ENCODE results near the gene MON2.
"Not testable (repeated sequence)": the region's sequence is repeated elsewhere in the genome, so short reads cannot be mapped to it uniquely, and the experiment has no call there.

MON2 gene

GRCh38 chr12:62552906-62553556, 86.4 kb downstream of the MON2 start:
- DNase-seq (ENCODE audit: low read depth in 3 of 3) = no peak

DNA sequence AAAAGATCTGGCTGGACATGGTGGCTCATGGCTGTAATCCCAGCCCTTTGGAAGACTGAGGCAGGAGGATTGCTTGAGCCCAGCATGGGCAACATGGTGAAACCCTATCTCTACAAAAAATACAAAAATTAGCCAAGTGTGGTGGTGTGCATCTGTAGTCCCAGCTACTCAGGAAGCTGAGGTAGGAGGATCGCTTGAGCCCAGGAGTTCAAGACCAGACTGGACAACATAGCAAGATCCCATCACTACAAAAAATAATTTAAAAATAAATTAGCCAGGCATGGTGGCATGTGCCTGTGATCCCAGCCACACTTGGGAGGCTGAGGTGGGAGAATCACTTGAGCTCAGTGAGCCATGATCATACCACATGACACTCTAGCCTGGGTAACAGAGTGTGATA, 92.7 kb downstream of the MON2 start:
- not testable (repeated sequence) for DNase-seq (ENCODE audit: low read depth in 3 of 3)

GRCh38 chr12:62562846-62563245, 96.2 kb downstream of the MON2 start:
- no peak for DNase-seq (ENCODE audit: low read depth in 3 of 3)

GRCh38 chr12:62575036-62575435, 108.4 kb downstream of the MON2 start:
- no peak for DNase-seq (ENCODE audit: low read depth in 3 of 3)

- no peak for DNase-seq (ENCODE audit: low read depth in 3 of 3)
These were observed 109.9 kb downstream of the MON2 start for GRCh38 chr12:62576503-62576902.

DNA sequence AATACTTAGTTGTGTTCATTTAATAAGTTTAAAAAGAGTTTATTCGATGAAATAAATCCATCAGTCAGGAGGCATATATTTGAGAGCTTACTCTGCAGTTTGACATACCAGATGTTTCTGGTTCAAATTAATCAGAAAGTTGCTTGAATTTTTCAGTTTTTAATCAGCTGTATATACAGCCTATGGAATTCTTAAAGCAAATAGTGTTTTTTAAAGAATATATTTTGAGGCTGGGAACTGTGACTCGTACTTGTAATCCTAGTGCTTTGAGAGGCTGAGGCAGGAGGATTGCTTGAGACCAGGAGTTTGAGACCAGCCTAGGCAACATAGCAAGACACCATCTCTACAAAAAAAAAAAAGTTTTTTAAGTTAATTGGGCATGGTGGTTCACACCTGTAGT, 112.1 kb downstream of the MON2 start:
- DNase-seq (ENCODE audit: low read depth in 3 of 3) = no peak

DNA sequence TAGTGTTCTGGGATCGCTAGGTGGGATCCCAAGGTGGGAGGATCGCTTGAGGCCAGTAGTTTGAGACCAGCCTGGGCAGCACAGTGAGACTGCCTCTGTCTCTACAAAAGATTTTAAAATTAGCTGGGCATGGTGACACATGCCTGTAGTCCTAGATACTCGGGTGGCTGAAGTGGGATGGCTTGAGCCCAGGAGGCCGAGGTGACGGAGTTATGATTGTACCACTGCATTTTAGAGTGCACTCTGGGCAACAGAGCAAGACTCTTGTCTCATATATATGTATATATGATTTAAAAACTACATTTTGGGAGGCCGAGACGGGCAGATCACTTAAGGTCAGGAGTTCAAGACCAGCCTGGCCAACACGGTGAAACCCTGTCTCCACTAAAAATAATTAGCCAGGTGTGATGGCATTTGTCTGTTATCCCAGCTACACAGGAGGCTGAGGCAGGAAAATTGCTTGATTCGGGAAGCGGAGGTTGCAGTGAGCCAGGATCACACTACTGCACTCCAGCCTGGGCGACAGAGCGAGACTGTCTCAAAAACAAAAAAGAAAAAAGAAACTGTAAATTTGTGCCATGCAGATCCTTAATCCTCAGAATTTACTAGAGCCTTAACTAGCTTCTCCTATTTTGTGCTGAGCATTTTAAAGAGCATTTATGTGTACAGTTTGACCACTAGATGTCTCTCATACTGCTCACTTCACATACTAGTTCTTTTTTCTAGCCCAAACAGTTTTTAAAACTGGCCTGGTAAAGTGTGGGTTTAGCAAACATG, 114.8 kb downstream of the MON2 start:
- DNase-seq (ENCODE audit: low read depth in 3 of 3) = no peak

DNA sequence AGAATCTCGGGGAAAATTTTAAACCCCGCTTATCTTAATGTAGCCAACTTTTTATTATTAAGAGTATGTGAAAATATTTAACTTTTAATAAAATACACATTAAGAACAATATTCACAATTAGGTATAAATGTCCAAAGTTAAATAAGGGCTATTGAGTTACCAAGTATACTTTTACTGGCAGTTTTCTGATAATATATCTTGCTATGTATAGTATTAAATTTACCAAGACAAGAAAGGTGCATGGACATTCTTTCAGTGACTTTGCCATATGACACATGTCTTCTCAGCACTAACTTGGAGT, 115.4 kb downstream of the MON2 start:
- no peak for DNase-seq (ENCODE audit: low read depth in 3 of 3)

- no peak for DNase-seq (ENCODE audit: low read depth in 3 of 3)
These were observed 118.0 kb downstream of the MON2 start for GRCh38 chr12:62584619-62585018.

- DNase-seq (ENCODE audit: low read depth in 3 of 3) = no peak
These were observed 120.2 kb downstream of the MON2 start for GRCh38 chr12:62586850-62587249.

DNA sequence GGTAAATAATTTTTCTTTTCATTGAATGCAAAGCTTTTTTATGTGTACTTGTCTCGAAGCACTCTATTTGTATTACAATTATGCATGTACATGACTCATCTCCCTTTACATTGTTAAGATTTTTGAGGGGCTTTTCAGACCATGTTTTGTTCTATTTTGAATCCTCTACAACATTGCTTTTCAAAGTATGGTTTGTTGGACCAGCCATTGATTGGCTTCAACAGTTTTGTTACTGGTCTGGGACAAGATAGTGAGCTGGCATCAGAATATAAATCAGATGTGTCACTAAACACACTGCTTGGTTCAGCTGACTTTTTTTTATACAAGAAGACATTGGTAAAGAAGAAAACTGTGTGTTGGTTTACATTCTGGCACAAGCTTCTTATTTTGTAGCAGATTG, 122.3 kb downstream of the MON2 start:
- no peak for DNase-seq (ENCODE audit: low read depth in 3 of 3)

DNA sequence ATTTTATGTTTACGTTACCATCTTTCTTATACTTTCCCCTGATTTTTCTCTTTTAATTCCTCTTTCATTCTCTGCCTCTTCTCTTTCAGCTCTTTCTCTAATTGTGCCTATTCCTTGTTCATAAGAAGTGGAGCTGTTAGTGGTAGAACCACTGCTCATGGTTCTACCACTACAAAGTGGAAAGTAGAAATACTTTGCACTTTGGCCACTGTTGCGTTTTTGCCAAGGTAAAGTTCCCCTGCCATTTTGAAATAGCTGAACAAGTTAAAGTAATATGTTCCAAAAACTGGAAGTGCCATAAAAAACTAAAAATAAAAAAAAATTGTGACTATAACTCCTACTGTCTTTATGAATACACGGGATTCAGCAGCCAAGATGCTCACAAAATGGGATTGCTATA, 130.6 kb downstream of the MON2 start:
- DNase-seq (ENCODE audit: low read depth in 3 of 3) = no peak

DNA sequence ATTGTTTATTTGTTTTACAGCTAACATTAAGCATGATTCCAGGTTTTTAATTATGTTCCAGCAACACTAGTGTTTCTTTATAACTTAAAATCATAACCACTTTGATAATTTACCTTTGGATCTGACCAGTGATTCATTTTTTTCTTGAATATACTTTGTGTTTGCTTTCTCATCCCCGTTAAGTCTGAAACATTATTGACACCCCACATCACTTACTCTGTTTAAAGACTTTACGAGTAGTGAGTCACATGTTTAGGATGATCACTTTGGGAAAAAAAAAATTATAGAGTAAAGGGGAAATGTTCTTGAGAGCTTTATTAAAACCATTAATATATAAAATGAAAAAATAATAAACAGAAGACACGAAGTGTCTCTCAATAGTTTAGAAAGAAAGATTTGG, 132.2 kb downstream of the MON2 start:
- DNase-seq (ENCODE audit: low read depth in 3 of 3) = no peak

DNA sequence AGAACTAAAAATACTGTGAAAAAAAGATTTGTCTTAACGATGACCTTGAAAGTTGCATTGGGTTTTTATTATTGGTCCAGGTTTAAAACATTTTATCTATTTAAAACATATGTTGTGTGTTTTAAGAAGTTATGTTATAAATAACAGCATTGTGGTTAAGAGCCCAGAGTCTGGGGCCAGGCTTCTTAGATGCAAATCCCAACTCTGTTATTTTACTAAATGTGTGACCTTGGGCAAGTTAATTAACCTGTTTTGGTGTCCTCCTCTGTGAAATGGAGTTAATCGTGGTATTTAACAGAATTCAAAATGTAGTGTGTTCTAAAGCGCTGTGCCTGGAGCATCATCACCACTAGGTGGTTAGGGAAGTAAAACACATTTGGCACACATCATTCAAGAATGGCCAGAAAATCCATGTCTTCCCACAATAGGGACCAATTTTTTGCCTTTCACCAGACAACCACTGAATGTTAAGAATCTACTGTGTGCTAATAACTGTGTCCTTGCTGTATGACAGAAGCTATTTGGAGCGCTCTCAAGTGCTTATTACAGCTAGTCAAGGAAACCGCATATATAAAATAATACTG, 133.3 kb downstream of the MON2 start:
- no peak for DNase-seq (ENCODE audit: low read depth in 3 of 3)

GRCh38 chr12:62601765-62602164, 135.1 kb downstream of the MON2 start:
- DNase-seq (ENCODE audit: low read depth in 3 of 3) = no peak

DNA sequence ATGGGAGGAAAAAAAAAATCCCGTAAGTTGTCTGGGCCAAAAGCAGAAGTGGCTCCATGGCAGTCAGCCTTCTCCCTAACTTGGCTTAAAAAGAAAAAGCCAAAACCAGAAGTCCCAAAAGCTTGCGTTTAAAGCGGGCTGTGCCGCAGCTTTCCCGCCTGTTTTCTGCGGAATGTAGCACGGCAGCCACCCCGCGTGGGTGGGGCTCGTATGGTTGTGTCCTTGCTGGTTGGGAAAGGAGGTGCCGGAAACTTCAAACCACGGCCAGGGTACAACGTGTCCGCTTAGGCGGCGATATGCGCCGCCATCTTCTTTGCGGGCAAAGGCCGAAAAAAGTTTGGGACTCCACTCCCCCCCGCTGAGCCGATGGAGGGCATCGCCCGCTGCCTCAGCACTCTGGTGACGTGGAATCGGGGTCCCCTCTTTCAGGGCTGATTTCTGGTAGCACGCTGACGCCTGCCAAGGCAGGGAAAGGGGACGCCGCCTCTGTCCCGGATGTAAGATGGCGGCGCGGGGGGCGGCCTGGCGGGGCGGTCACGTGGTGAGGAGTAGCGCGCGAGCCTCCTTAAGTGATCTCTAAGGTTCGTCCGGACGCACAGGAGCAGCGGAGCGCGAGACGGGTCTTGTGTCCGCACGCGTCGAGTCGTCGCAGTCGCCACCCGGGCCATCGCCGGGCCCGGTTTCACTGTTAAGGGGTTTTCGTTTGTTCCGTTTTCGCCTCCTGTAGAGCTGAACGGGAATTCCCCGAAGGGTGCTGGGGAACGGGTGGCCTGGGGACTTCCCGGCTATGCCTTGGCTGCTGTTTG, 135.8 kb downstream of the MON2 start:
- peak; percentile 77 for DNase-seq (ENCODE audit: low read depth in 3 of 3)

DNA sequence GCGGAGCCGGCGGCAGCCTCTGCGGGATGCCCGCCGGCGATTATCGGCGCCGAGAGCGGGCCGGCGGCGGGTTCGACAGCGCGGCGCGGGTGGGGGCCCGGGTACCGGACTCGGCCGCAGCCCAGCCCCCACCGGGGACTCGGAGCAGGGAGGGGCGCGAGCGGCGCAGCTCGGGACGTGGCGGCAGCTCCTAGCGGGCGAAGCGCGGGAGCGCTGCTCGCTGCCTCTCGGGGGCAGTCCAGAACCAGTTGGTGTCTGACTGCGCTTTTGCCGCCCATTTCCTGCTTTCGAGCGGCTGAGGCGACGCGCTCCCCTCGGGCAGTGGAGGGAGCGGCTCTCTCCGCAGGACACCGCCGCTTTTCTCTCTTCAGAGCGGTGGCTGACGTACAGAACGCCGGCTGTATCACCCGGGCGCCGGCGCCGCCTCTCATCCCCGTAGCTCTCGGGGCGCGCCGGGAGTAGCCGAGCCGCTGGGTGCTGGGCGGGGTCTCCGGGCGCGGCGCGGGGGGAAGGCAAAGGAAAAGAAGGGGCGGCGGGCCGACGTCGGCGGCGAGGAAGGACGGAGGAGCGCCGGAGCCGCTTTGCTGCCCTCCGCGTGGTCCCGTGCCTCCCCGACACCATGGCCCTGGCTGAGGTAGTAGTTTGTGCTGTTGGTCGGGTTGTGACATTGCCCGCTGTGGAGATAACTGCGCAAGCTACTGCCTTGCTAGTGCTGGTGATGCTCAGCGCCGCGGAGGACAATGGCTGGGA, 136.6 kb downstream of the MON2 start:
- peak; percentile 51 to 67 (median 66) for DNase-seq (ENCODE audit: low read depth in 3 of 3)

- DNase-seq (ENCODE audit: low read depth in 3 of 3) = no peak
These were observed 137.1 kb downstream of the MON2 start for GRCh38 chr12:62603811-62604098.

DNA sequence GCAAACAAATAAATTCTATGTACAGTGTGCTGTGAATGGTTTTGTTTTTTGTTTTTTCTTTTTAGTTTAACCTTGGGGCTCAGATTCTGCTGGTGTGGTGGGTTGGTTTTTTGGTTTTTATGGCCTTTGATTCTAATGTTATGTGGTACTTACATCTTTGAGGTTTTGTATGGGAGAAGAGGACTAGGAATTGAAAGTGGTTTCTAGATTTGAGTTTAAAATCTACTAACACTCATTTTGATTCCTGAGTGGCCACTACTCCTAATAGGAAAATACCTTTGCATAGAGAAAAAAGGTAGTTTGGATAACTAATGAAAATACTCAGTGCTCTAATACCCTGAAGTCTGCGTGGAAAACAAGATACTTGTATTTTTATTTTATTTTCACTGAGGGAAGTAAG, 137.7 kb downstream of the MON2 start:
- DNase-seq (ENCODE audit: low read depth in 3 of 3) = no peak

DNA sequence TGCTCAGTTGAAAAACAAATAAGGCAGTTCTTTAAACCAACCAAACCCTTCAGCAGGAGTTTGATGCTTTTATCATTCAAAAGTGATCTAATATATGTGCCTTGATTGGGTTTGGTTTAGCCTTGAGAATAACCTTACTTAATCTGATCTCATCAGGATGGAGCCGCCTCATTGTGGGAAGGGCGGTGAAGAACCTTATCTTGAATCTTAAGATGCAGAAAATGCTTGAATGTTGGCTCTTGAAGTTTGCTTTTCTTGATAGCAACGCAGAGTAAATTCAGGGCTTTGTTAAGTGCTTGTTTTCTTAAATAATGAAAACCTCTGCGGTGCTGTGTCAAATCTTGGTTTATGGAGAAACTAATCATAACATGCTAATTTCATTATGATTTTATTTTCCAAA, 138.2 kb downstream of the MON2 start:
- DNase-seq (ENCODE audit: low read depth in 3 of 3) = no peak

DNA sequence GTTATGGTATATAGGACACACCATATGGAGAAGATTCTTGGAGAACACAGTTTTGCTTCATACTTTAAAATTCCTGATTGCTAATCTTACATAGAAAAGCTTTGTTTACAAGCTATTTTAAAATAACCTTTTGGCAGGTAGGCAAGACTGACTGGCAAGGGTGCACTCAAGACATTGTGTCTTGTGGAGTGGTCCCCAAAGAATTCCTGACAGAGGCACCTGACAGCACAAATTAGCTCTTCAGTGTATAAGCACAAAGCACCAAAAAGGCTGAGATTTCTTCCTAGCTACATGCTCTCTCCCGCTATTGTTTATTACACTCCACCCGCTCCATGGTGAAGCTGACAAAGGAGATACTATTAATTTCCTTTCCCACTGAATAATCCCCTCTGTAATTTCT, 139.4 kb downstream of the MON2 start:
- no peak for DNase-seq (ENCODE audit: low read depth in 3 of 3)

DNA sequence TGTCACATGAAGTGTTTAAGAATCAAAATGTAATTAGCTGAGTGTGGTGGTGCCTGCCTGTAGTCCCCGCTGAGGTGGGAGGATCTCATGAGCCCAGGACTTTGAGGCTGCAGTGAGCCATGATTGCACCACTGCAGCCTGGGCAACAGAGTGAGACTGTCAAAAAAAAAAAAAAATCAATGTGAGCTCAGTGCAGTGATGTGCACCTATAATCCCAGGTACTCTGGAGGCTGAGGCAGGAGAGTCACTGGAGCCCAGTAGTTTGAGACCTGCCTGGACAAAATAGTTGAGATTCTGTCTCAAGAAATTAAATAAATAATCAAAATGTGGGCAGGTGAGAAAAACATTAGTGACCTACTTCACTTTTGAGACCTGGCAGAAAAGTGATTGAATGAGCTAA, 140.0 kb downstream of the MON2 start:
- no peak for DNase-seq (ENCODE audit: low read depth in 3 of 3)

Measured in stimulated activated CD4-positive, alpha-beta T cell treated with anti-CD3 and anti-CD28 coated beads, TNF-alpha, amount 100 ng/mL, for 48 hours (primary cell).